GM06990 (cell line): ENCODE results near the gene EXOG.

ENCODE experiments used
- DNase-seq: peaks from one replicate; pipeline ENCODE4 v3.0.0-alpha.2; 2011; ENCODE audit not compliant: insufficient read length; ENCODE audit errors: extremely low read depth
- H3K27me3 ChIP-seq: replicated peaks from 2 replicates; pipeline ENCODE4 v1.6.0; 2011; ENCODE audit warnings: low read length; ENCODE audit not compliant: control insufficient read depth, insufficient read depth
- H3K36me3 ChIP-seq: 2 replicates; pipeline ENCODE4 v1.5.1; 2011; ENCODE audit warnings: low read length; ENCODE audit not compliant: control insufficient read depth, insufficient read depth
- H3K4me3 ChIP-seq: replicated peaks from 2 replicates; pipeline ENCODE4 v1.5.1; 2011; ENCODE audit warnings: low read depth, mild to moderate bottlenecking, control low read depth, low read length
- CTCF ChIP-seq: IDR thresholded peaks from 2 replicates; pipeline ENCODE4 v1.5.1; 2011; ENCODE audit warnings: low read length, control low read depth, mild to moderate bottlenecking, inconsistent platforms; ENCODE audit not compliant: insufficient read depth, poor library complexity, severe bottlenecking

The EXOG gene

GRCh38 chr3:38549486-38549885 is 53.3 kb downstream of the EXOG start:
- no peak overlapping the region for H3K4me3 ChIP-seq
- H3K36me3 ChIP-seq, result no peaks in the 10 kb centered on the region
- DNase-seq, result no peak
- no peak for TF ChIP-seq CTCF
- H3K27me3 ChIP-seq, result no peaks in the 10 kb centered on the region; the same call in 1 of the 2 replicates

GRCh38 chr3:38549957-38550840 is 54.1 kb downstream of the EXOG start:
- H3K36me3 ChIP-seq, result no peaks in the 10 kb centered on the region
- no peak overlapping the region for H3K4me3 ChIP-seq
- no peak for DNase-seq
- TF ChIP-seq CTCF, result no peak
- H3K27me3 ChIP-seq, result no peaks in the 10 kb centered on the region; the same call in 1 of the 2 replicates

GRCh38 chr3:38551026-38551832 is 55.1 kb downstream of the EXOG start:
- Histone ChIP-seq H3K36me3 (no peaks in the 10 kb centered on the region), H3K27me3 (no peaks in the 10 kb centered on the region; the same call in 1 of the 2 replicates), H3K4me3 (no peak overlapping the region)
- no peak for DNase-seq
- no peak for TF ChIP-seq CTCF

- no peak for DNase-seq
- H3K36me3 ChIP-seq, result no peaks in the 10 kb centered on the region
- H3K4me3 ChIP-seq, result no peak overlapping the region
- H3K27me3 ChIP-seq, result peaks cover 1% of the 10 kb centered on the region; the same call in 1 of the 2 replicates
- no peak for TF ChIP-seq CTCF
These were observed 56.2 kb downstream of the EXOG start for GRCh38 chr3:38552364-38552763.

- Histone ChIP-seq H3K27me3 (peaks cover 1% of the 10 kb centered on the region; the same call in 1 of the 2 replicates), H3K4me3 (no peak overlapping the region), H3K36me3 (no peaks in the 10 kb centered on the region)
- no peak for DNase-seq
- TF ChIP-seq CTCF, result no peak
These were observed 56.9 kb downstream of the EXOG start for GRCh38 chr3:38553071-38553470.
